IMR-90 (cell line): ENCODE results near the gene PPP1R37.

Source experiments
- BHLHE40 ChIP-seq: fragments of 150-350 bp; IDR thresholded peaks from 2 replicates; pipeline ENCODE4 v1.6.1; 2016; ENCODE audit warnings: mild to moderate bottlenecking, low read depth, low read length
- CEBPB ChIP-seq: IDR thresholded peaks from 2 replicates; pipeline ENCODE4 v1.6.1; 2012; ENCODE audit warnings: low read depth, low read length, improper control_type of control experiment
- CHD1 ChIP-seq: IDR thresholded peaks from 2 replicates; pipeline ENCODE4 v1.6.1; 2012; ENCODE audit warnings: low read depth, low read length, improper control_type of control experiment
- FOS ChIP-seq: fragments of 150-350 bp; IDR thresholded peaks from 2 replicates; pipeline ENCODE4 v1.6.1; 2016; ENCODE audit warnings: low read depth, low read length
- MAFK ChIP-seq: IDR thresholded peaks from 2 replicates; pipeline ENCODE4 v1.6.1; 2012; ENCODE audit warnings: low read depth, low read length, improper control_type of control experiment
- MXI1 ChIP-seq: IDR thresholded peaks from 2 replicates; pipeline ENCODE4 v1.6.1; 2012; ENCODE audit warnings: low read depth, mild to moderate bottlenecking, low read length, moderate library complexity, borderline replicate concordance
- POLR2A ChIP-seq: IDR thresholded peaks from 2 replicates; pipeline ENCODE4 v1.6.1; 2012; ENCODE audit warnings: mild to moderate bottlenecking, low read depth, low read length
- RAD21 ChIP-seq: IDR thresholded peaks from 2 replicates; pipeline ENCODE4 v1.6.1; 2012; ENCODE audit warnings: low read length, improper control_type of control experiment
- RCOR1 ChIP-seq: IDR thresholded peaks from 2 replicates; pipeline ENCODE4 v1.6.1; 2012; ENCODE audit warnings: mild to moderate bottlenecking, low read length, improper control_type of control experiment; ENCODE audit not compliant: insufficient replicate concordance
- SMC3 ChIP-seq: fragments of 150-350 bp; IDR thresholded peaks from 2 replicates; pipeline ENCODE4 v1.6.1; 2016; ENCODE audit warnings: low read depth, mild to moderate bottlenecking, antibody characterized with exemption, low read length, moderate library complexity
- TF ChIP-seq, protein P1 (sequence below): conservative IDR thresholded peaks from 2 replicates; pipeline ENCODE4 v1.5.1; 2012; ENCODE audit warnings: mild to moderate bottlenecking, low read depth, low read length, improper control_type of control experiment
- TF ChIP-seq, protein P2 (sequence below): fragments of 150-350 bp; IDR thresholded peaks from 2 replicates; pipeline ENCODE4 v1.6.1; 2017; ENCODE audit warnings: mild to moderate bottlenecking, antibody characterized with exemption, low read length, low read depth
- TF ChIP-seq, protein P3 (sequence below): fragments of 150-350 bp; IDR thresholded peaks from 2 replicates; pipeline ENCODE4 v1.6.1; 2016; ENCODE audit warnings: low read depth, mild to moderate bottlenecking, low read length, moderate library complexity, borderline replicate concordance

DNA sequence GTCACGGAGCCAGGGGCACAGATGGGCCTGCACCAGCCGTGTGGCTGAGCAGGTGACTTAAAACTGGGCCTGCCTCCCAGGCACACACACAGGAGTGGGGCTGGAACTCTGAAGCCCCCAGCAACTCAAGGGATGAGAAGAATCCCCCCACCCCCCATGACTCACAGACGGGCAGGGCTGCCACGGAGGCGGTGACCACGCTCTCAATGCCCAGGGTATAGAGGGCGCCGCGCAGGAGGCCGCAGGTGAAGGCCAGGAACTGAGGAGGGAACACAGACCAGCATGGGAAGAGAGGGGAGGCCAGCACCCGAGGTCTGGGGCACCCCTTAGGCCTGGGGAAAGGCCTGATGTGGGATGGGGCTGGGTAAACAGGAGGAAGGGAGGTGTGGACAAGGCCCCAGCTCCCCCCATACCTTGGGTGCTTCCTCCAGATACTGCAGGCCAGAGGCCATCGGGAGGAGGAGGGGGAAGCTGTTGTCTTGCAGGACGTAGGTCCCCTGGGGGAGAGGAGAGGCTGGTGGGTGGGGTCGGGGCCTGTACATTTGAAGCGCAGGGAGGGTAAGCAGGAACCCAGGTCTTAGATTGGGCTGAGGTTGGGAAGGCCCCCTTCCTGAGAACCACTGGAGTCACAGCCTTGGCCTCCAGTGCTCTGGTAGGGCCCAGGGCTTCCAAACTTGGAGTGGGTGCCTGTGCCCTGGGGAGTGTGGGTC, 70.9 kb downstream of the PPP1R37 start:
- TF ChIP-seq MXI1 (no peak), POLR2A (no peak), MAFK (no peak), CEBPB (no peak), CHD1 (no peak), RCOR1 (no peak), RAD21 (no peak), SMC3 (no peak), FOS (no peak), BHLHE40 (no peak)
- TF ChIP-seq, protein P1, sequence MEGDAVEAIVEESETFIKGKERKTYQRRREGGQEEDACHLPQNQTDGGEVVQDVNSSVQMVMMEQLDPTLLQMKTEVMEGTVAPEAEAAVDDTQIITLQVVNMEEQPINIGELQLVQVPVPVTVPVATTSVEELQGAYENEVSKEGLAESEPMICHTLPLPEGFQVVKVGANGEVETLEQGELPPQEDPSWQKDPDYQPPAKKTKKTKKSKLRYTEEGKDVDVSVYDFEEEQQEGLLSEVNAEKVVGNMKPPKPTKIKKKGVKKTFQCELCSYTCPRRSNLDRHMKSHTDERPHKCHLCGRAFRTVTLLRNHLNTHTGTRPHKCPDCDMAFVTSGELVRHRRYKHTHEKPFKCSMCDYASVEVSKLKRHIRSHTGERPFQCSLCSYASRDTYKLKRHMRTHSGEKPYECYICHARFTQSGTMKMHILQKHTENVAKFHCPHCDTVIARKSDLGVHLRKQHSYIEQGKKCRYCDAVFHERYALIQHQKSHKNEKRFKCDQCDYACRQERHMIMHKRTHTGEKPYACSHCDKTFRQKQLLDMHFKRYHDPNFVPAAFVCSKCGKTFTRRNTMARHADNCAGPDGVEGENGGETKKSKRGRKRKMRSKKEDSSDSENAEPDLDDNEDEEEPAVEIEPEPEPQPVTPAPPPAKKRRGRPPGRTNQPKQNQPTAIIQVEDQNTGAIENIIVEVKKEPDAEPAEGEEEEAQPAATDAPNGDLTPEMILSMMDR, result no peak
- TF ChIP-seq, protein P2, sequence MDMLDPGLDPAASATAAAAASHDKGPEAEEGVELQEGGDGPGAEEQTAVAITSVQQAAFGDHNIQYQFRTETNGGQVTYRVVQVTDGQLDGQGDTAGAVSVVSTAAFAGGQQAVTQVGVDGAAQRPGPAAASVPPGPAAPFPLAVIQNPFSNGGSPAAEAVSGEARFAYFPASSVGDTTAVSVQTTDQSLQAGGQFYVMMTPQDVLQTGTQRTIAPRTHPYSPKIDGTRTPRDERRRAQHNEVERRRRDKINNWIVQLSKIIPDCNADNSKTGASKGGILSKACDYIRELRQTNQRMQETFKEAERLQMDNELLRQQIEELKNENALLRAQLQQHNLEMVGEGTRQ, result no peak
- TF ChIP-seq, protein P3, sequence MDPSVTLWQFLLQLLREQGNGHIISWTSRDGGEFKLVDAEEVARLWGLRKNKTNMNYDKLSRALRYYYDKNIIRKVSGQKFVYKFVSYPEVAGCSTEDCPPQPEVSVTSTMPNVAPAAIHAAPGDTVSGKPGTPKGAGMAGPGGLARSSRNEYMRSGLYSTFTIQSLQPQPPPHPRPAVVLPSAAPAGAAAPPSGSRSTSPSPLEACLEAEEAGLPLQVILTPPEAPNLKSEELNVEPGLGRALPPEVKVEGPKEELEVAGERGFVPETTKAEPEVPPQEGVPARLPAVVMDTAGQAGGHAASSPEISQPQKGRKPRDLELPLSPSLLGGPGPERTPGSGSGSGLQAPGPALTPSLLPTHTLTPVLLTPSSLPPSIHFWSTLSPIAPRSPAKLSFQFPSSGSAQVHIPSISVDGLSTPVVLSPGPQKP, result no peak
